Nephron progenitor cell (in vitro differentiated cells): ENCODE data around the gene PARD3B.

ENCODE experiments used
- DNase-seq: peaks from one replicate; pipeline ENCODE4 v3.0.0; 2021
- H3K27ac Mint-ChIP-seq: 2 replicates; pipeline ENCODE4 v1.8.0; 2021; ENCODE audit warnings: mild to moderate bottlenecking, moderate library complexity, mixed read lengths
- H3K27me3 Mint-ChIP-seq: 2 replicates; pipeline ENCODE4 v1.8.0; 2021; ENCODE audit warnings: mild to moderate bottlenecking, low read depth, mixed read lengths; ENCODE audit not compliant: poor library complexity
- H3K36me3 Mint-ChIP-seq: 2 replicates; pipeline ENCODE4 v1.8.0; 2021; ENCODE audit warnings: low read depth, mixed read lengths
- H3K4me1 Mint-ChIP-seq: 2 replicates; pipeline ENCODE4 v1.8.0; 2021; ENCODE audit warnings: mixed read lengths
- H3K4me3 Mint-ChIP-seq: 2 replicates; pipeline ENCODE4 v1.8.0; 2021; ENCODE audit warnings: mild to moderate bottlenecking, moderate library complexity, mixed read lengths
- H3K9me3 Mint-ChIP-seq: 2 replicates; pipeline ENCODE4 v1.8.0; 2021; ENCODE audit warnings: mild to moderate bottlenecking, moderate library complexity, mixed read lengths
- CTCF ChIP-seq: fragments of 200-600 bp; sonication (generic); IDR thresholded peaks from 2 replicates; pipeline ENCODE4 v1.5.0; 2021; ENCODE audit warnings: antibody characterized with exemption

The PARD3B gene

GRCh38 chr2:205333351-205333750 is 788.1 kb downstream of the PARD3B start:
- H3K4me3 Mint-ChIP-seq, result no peak overlapping the region
- H3K36me3 Mint-ChIP-seq, result peaks cover 15% of the 10 kb centered on the region
- H3K27me3 Mint-ChIP-seq, result peaks cover 3% of the 10 kb centered on the region

GRCh38 chr2:205337274-205337673 is 792.0 kb downstream of the PARD3B start:
- H3K9me3 Mint-ChIP-seq, result peaks cover 26% of the 10 kb centered on the region
- H3K27ac Mint-ChIP-seq, result no peak overlapping the region
- peaks cover 4% of the 10 kb centered on the region for H3K27me3 Mint-ChIP-seq
- no peak for TF ChIP-seq CTCF
- H3K36me3 Mint-ChIP-seq, result peaks cover 22% of the 10 kb centered on the region
- no peaks in the 10 kb centered on the region for H3K4me1 Mint-ChIP-seq
- no peak for DNase-seq
- no peak overlapping the region for H3K4me3 Mint-ChIP-seq

More at GRCh38 chr2:205333351-205333750, 788.1 kb downstream of the PARD3B start:
- DNase-seq, result no peak
- Mint-ChIP-seq H3K27ac (no peak overlapping the region), H3K4me1 (peaks cover 5% of the 10 kb centered on the region), H3K9me3 (peaks cover 15% of the 10 kb centered on the region)
- no peak for TF ChIP-seq CTCF

- DNase-seq, result no peak
- Mint-ChIP-seq H3K4me1 (peaks cover 6% of the 10 kb centered on the region), H3K36me3 (peaks cover 22% of the 10 kb centered on the region), H3K27me3 (peaks cover 4% of the 10 kb centered on the region), H3K9me3 (peaks cover 26% of the 10 kb centered on the region), H3K27ac (no peak overlapping the region), H3K4me3 (no peak overlapping the region)
- no peak for TF ChIP-seq CTCF
Observed at GRCh38 chr2:205338156-205338555, 792.9 kb downstream of the PARD3B start.

GRCh38 chr2:205343103-205343502 is 797.8 kb downstream of the PARD3B start:
- no peak for TF ChIP-seq CTCF
- Mint-ChIP-seq H3K27ac (peak overlapping the region; percentile 77), H3K9me3 (peaks cover 19% of the 10 kb centered on the region), H3K4me3 (no peak overlapping the region), H3K27me3 (peaks cover 4% of the 10 kb centered on the region), H3K36me3 (peaks cover 7% of the 10 kb centered on the region), H3K4me1 (peaks cover 38% of the 10 kb centered on the region)
- no peak for DNase-seq

GRCh38 chr2:205346649-205347048 is 801.4 kb downstream of the PARD3B start:
- no peak for DNase-seq
- Mint-ChIP-seq H3K27ac (no peak overlapping the region), H3K36me3 (no peaks in the 10 kb centered on the region), H3K4me1 (peaks cover 41% of the 10 kb centered on the region), H3K9me3 (peaks cover 8% of the 10 kb centered on the region), H3K27me3 (peaks cover 4% of the 10 kb centered on the region), H3K4me3 (no peak overlapping the region)
- no peak for TF ChIP-seq CTCF

- Mint-ChIP-seq H3K36me3 (no peaks in the 10 kb centered on the region), H3K27me3 (no peaks in the 10 kb centered on the region), H3K4me1 (peaks cover 38% of the 10 kb centered on the region), H3K9me3 (peaks cover 8% of the 10 kb centered on the region), H3K4me3 (no peak overlapping the region), H3K27ac (peak overlapping the region; percentile 95)
- DNase-seq, result no peak
- TF ChIP-seq CTCF, result no peak
Observed at GRCh38 chr2:205347899-205348298, 802.6 kb downstream of the PARD3B start.
